GM10847 (cell line): ENCODE measurements around the gene BIK.

ENCODE experiments used
- POLR2A ChIP-seq: IDR thresholded peaks from 2 replicates; pipeline ENCODE4 v1.6.1; 2011; ENCODE audit not compliant: insufficient read length; ENCODE audit errors: extremely low read depth

Gene BIK

DNA sequence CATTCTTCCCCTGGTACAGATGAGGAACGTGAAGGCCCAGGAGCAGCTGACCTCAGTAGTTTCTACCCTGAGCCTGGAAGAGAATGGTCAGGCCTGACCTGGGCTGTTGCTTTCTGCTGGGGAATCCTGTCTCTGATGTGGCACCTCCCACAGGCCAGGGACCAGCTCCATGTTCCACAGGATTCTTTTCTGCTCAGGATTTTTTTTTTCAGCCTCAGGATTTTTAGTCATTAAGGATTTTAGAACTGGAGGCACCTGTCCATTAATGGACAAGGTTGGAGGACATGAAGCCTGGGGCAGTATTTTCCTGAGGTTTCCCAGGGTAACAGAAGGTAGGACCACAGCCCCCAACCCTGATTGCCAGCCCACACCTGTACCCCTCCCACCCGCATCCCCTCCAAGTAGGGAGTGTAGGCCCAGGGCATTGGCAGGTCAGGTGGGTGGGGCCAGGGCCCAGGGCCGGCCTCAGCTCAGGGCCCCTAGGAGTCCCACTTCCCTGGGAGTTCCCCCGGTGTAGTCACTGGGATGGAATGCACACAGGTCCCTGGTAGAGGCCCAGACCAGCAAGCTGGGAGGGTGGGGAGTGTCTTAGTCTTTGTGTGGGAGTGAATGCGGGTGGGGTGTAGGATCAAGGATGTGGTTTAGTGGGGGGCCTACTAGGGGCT lies 16.1 kb downstream of the BIK start:
- TF ChIP-seq POLR2A: no peak

DNA sequence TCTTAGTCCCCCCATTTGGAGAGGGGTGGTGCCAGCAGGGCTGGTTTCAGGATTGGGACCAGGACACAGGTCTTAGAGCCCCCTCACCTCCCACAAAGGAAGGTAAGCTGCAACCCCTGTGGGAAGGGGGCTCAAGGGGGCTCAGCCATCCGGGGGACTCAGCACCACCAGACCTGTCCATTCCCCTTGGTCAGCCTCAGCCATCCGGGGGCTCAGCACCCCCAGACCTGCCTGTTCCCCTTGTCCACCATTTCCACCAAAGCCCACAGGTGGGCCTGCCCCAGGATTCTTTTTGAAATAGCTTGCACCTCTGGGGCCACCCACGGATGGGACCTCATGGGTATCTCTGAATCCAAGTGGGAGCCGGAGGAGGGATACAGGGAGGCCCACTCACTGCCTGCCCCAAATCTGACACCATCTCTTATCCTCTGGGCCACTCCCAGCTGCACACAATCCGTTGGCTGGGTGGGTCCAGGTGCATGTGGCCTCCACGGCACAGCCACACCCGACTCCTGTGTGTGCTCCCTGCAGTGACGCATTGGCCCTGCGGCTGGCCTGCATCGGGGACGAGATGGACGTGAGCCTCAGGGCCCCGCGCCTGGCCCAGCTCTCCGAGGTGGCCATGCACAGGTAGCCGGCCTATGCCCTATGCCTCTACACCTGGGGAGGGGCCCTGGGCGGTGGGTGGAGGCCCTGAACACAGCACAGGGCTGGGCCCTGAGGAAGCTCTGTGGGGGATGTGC lies 16.8 kb downstream of the BIK start:
- no peak for TF ChIP-seq POLR2A

DNA sequence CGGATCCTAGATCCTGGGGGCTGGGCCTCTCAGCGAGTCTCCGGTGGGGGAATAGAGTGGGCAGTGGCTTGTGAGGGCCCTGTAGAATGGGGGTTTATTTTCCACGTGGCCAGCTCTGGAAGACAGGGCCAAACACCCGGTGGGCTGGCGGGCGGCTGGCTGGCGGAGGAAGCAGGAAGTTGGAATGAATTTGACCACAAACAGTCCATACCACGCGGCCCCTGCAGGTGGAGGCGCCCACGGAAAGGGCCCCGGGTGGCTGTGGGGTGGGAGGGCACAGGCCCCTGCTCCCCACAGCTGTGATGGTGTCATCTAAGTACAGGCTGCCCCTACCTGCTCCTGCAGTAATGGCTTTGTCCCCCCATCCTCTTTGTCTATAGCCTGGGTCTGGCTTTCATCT lies 17.6 kb downstream of the BIK start:
- TF ChIP-seq POLR2A: no peak

DNA sequence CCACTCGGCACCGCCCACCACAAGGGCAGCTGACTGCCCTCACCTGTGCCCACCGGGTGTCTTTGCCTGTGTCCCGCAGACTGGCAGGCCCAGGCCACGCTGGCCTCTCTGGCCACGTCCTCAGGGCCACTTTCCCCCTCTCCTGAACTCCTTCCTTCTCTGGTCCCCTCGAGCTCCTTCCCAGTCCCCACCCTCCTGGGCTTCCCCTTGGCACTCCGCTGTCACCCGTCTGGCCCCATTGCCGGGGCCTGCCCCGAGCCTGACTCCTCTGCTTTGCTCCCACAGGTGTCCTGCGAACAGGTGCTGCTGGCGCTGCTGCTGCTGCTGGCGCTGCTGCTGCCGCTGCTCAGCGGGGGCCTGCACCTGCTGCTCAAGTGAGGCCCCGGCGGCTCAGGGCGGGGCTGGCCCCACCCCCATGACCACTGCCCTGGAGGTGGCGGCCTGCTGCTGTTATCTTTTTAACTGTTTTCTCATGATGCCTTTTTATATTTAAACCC lies 18.4 kb downstream of the BIK start:
- TF ChIP-seq POLR2A: no peak

DNA sequence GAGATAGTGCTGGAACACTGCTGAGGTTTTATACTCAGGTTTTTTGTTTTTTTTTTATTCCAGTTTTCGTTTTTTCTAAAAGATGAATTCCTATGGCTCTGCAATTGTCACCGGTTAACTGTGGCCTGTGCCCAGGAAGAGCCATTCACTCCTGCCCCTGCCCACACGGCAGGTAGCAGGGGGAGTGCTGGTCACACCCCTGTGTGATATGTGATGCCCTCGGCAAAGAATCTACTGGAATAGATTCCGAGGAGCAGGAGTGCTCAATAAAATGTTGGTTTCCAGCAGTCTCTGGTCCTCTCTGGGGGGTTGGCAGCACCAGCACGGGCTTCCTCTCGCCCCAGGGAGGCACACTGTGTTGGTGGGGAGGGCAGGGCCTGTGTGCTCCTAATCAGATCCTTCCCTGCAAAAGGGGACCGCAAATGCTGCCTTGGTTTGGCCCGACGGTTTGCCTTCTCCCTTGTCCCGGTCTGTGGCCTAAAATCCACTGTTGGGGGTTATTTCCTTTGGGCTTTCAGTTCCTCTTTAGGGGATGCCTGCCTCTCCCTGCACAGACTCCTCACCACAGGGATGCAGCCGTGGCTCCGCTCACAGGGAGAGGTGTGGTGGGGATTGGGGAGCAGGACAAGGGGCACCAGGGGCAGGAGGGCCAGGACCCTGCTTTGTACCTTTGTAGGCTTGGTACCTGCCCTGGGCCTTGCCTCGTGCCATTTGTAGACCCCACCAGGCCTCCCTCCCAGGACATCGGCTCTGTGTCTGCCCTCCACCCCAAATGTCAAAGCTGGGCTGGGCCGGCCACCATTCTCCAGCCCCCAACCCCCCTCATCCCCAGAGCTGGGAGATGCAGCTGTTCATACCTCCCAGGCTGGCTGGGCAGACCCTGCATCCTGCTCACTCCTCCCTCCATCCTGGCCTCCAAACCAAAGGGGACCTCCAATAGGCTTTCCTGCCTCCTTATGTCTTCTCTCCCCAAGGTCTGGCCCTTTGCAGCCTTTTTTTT lies 19.2 kb downstream of the BIK start:
- TF ChIP-seq POLR2A: no peak

DNA sequence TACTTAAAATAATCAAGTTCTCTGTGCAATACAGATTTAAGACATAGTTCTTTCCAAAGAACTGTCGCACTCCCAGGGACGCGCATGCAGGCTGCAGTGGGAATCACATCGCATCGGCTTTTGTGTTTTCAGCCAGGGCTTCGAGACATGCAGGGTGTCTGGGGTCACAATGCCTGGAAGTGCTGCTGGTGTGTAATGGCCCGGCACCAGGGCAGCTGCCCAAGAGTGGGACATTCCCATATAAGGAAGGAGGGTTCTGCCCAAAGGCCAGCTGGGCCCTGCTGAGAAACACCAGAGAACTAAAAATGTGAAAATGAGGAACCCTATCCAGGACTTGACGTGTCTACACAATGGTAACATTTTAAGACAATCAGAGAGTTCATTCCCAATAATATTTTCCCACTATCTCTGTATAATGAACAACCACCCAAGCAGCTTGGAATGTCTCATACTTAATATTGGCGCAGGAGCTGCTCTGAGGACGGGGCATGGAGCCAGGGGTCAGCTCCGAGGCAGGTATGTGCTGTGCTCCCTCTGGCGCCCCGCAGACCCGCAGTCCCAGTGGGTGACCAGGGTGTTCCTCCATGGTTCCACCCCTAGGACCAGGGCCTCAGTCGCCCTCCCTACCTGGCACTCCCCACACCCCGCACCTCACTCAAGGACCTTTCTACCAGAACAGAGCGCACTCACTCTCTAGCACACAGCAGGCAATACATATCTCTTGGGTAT lies 21.4 kb downstream of the BIK start:
- no peak for TF ChIP-seq POLR2A

DNA sequence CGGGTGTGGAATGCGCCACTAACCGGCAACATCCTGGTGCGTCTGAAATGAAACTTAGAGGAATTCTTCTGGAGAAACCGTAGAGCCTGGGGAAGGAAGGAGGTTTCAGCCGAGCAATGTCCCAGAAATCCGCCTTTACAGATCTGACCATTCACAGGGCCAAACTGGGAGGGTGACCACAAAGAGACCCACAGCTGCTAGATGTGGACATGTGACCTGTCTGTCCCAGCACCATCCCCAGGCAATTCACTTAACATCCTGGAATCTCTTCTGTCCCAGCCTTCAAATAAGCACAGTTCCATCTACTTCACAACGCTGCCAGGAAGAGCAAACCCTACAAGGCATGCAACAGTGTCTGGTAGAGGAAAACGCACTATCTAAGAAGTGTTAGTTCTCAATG lies 22.9 kb downstream of the BIK start:
- no peak for TF ChIP-seq POLR2A

DNA sequence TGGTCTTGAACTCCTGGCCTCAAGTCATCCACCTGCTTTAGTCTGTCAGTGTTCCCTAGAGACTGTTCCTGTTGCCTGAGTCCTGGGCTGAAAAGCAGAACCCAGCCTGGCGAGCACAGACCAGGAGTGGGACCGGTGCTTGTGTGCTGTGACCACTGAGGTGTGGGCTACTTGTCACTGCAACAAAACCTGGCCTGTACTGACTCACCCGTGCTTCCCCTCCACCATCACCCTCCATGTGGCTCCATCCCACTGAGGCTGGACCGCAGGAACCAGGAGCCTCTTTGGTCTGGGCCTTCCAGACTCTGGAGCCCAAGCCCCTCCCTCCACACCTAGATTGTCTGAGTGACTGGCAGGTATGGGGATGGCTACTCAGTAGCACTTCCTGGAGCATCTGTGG lies 24.0 kb downstream of the BIK start:
- no peak for TF ChIP-seq POLR2A

DNA sequence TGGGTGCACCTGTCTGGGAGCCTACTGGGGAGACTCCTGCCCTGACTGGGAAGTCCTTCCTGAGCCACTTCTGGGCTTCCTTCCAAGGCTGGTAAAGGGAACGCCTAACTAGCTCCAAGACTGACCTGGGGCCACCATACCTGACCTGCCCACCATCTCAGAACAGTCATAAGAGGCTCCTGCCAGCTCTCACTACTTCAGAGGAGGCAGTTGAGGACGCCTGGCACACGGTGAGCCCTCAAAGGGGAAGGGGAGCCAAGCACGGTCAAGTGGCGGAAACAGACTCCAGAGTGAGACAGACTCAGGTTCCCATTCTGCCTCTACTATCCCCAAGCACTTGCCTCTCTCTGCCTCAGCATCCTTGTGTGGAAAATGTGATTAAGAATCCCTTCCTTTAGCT lies 25.0 kb downstream of the BIK start:
- TF ChIP-seq POLR2A: no peak

DNA sequence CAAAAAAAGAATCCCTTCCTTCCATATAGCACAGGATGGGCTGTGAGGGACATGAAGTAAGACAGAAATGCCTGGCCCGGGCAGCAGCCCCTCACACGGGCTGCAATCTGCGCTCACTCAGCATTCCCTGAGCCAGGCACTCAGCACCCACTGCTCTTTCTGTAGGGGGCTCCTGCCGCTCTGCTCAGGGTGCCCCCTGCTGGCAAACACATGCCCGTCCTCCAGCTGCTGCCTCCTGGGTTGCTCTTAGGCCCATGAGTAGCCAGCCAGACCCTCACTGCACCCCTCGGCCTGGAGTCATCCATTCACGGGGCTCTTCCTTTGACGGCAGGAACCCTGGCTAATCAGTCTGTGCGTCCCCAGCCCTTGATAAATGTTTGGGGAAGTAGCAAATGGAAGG lies 25.7 kb downstream of the BIK start:
- no peak for TF ChIP-seq POLR2A

DNA sequence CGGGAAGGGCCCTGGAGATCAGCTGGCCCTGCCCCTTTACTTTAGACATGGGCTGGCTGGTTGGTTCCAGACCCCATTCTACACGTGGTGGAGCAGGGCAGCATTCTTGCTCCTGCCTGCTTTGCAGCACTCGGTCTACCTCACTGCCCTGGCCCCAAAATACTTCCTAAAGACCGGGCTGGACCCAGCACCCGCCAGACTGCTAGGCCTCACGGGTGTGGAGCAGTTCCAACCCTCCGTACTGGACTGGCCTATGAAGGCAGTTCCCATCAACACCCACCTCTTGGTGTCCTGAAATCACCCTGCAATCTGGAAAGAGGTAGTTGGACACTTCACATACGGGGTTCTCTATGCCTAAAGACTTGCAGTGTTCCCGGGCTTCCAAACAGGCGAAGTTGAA lies 26.3 kb downstream of the BIK start:
- no peak for TF ChIP-seq POLR2A

DNA sequence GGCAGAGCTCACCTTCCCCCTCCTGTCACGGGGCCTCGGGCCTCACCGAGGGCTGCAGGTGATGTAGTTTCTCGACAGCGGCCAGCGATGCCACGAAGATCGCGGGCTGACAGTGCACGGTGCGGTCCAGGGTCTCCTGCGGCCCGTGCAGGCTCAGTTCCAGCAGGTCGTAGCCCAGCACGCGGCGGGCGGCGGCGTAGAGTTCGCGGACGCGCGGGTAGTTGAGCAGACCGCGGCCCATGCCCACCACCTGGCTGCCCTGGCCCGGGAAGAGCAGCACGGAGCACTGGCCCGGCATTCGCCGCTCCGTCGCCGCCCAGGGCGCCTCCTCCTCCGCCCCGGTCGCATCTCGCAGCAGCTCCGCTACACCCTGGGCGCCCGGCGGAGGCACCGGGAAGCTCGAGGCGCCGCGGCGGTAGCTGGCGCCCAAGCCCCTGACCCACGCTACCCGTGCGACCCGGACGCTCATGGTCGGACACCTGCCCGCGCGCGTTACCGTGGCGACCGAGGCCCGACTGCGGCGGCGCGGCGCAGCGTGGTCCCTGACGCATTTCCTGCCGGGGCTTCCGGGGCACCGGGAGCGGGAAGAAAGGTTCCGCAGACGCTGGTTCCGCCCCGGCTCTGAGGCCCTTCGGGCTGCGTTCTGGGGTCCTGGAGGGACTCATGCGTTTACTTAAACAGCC lies 32.5 kb downstream of the BIK start, which contains the start of gene MCAT:
Gene MCAT, minus strand, starts transcription at position 519 of the 683 bp plus-strand sequence. Its CDS starts 50 bp downstream, at position 469.
- peak; percentile 56 for TF ChIP-seq POLR2A

DNA sequence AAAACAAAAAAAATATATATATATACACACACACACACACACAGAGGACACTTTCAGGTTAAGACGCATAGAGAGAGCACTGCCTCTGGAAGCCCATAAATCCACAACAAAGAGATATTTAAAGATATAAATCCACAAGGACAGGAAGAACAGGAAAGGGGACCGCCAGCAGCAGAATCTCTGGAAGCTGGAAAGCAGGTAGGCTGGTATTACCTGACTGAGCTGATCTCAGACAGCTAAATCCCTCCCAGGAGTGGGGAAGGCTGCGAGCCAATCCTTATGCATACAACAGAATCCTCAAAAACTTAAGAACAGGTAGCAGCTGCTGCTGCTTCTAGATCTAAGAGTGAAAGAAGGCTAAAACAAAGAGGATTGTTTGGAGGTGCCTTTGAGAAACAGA lies 34.4 kb downstream of the BIK start:
- TF ChIP-seq POLR2A: no peak

DNA sequence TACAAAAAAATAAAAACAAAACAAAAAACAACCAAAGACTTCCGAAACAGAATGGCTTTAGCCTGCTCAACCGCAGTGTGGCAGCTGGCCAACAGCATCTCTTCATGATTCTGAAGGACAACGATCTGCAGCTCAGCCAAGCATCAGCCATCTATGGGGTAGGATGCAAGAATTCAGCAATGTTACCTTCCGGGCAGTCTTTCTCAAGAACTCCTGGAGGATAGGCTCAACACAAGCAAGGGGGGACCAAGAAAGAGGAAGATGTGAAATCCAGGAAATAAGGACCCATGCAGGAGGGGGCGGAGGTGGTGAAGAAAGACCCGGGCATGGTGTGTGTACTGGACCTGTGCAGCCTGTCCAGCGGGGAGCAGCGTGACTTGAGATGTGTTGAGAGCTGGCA lies 37.3 kb downstream of the BIK start:
- no peak for TF ChIP-seq POLR2A
